Measurements from ENCODE around the gene GRK6.
A peak's percentile ranks its signal among the peaks of the same experiment; 100 is the strongest.

Gene GRK6

DNA sequence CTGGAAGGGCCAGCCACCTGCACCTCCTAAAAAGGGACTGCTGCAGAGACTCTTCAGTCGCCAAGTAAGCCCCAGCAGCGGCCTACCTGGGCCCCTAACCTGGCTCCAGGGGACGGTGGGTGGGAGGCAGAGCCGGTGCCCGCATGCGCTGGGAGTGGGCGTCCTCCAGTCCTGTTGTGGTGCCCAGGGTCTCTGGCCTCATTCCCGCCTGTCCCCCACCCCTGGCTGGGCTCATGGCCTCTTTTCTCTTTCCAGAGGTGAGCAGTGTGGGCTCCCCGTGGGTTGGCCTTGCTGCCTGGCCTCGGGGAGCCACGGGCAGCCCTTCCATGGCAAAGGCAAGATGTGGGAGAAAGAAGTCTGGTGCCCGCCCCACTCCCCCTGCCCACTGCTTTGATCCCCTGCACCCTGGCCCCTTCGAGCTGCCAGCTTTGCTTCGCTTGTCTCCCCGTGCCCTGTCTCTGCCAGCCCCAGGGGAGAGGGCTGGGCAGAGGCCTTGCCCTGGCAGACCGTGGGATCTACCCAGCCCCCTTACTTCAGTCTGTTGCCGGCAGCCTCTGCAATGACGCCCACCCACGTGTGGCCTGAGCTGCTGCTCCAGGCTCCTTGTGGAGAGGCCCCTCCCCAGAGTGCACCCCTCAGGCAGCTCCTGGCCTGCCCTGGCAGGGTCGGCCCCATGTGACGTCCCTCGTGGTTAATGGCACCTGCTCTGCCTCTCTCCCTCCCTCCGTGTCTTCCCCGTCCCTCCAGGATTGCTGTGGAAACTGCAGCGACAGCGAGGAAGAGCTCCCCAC, 14.7 kb downstream of the GRK6 start:
- DNase-seq, result no peak

DNA sequence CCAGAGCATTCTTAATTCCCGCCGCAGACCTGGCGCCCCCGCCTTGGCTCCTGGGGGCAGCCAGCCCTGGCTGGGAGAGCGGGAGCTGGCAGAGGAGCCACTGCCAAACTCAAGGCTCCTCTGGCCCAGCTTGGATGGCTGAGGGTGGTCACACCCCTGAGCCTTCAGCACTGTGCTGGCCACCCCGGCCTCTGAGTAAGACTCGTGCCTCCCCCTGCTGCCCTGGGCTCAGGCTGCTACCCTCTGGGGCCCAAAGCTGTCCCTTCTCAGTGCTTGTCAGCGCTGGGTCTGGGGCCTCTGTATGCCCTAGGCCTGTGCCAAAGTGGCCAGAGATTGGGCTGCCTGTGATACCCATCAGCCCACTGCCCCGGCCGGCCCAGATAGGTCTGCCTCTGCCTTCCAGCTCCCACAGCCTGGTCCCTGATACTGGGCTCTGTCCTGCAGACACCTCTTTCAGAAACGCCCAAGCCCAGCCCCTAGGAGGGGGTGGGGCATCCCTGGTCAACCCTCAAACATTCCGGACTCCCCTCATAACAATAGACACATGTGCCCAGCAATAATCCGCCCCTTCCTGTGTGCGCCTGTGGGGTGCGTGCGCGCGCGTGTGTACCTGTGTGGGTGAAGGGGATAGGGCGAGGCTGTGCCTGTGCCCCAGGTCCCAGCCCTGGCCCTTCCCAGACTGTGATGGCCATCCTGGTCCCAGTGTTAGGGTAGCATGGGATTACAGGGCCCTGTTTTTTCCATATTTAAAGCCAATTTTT, 15.8 kb downstream of the GRK6 start:
- DNase-seq, result no peak

DNA sequence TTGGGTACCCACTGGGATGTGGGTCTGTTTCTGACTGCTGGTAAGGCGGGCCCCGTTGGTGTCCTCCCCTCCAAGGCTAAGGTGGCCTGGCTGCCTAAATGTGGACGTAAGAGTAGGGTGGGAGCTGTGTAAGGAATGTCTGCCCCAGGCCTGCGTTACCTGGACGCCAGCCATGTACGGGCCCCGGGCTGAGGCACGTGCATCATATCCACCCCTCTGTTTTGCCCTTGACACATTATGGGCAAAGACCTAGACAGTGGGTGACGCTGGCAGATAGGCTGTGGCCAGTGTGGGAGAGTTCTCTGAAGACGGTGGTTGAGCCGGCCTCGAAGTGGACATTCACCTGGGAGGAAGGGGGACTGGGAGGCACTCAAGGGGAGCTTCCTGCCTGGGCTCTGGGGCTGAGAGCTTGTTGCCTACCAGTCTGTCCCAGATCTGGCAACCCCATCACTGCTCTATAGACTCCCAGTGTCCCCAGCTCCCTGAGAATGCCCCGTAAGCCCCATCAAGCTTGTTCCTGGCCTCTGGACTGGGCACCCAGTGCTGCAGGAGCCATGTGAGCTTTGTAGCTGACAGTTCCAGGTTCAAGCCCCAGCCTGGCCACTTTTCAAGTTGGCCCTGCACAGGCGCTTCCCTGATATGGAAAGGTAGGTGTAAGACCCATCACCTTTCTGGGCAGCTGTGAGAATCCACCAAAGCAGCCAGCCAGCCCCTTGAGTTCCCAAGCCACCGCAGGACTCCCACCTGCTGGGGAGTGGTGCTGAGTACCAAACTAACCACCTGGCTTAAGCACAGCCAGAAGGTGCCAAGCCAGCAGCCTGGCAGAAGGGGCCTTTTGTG, 16.9 kb downstream of the GRK6 start:
- DNase-seq, result no peak

DNA sequence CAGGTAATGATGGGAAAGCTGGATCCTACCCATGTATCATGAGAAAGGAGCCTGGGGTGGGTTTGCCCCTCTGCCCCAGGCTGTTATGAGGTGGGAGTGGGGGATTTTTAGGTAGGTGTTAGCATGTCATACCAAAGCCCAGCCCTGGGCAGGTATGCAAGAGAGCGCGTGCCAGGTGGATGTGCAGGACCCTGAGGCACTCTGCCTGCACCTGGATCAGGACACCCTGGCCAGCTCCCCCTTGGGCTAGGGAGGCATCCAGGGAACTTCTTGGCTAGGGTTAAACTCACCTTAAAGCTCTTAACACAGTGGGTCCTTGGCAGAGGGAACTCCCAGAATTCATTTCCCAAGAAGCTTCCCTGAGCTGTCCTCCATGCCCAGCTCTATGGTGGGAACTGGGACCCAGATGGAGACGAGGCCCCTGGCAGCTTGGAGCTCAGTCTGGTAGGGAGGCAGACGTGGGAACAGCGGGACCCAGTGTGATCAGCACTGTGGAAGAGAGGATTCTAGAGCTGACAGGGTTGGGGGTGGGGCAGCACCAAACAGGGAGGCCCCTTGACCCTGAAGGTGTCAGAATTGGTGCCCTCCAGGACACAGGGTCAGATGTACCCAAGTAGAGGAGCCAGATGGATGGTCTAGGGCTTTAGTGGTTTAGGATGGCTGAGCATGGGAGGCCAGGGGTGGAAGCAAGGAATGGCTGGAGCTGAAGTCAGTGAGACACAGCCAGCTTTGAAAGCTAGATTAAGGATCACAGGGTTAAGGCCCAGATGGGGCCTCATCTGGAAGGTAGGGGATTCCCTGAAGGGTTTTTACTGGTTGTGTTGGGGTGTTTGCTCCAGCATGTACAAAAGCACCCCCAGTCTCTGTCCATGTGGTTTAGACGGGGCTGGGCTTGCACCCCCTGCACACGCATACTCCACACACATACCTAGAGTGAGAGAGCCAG, 17.9 kb downstream of the GRK6 start:
- DNase-seq, result no peak

DNA sequence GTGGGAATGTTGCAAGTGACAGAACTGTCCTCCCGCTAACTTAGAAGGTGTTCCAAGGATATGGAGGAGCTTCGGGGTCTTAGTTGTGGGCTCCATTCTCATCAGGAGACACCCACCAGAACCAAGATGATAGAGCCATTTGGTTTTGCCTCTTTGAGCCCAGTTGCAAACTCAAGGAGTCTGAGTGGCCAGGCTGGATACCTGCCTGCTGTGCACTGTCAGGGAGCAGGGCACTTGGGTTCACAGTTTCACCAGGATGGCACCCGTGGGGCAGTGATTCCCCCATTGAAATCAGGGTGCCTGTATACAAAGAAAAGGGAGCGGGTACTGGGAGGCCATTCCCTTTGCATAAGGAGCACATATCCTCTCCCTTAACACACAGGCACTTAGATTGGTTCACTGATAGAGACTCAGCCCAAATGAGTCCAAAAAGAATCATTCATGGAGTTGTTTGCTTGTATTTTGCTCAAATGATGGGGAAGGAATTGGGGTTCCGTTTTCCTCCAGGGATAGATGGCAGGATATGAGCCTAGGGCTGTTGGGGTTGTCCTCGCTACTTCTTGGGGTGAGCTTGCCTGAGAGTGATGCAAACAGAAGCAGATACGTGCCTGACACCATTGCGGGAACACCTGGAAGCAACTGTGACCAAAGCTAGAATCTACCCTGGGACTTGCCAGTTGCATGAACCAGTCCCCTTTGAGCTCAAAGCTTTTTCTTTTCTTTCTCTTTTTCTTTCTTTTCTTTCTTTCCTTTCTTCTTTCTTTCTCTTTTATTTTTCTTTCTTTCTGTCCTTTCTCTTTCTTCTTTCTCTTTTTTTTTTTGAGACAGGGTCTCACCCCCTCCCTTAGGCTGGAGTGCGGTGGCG, 18.8 kb downstream of the GRK6 start:
- DNase-seq, result no peak

DNA sequence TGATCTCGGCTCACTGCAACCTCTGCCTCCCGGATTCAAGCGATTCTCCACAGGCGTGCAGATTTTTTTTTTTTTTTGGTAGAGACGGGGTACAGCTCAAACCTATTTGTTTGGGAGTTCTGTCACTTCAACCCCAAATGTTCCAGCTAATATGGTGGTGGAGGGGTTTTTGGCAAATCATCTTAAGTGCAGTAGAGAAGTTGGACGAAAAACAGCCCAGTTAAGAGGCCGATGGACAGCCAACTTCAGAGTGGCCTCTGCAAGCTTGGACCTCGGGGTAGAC, 19.4 kb downstream of the GRK6 start:
- DNase-seq, result no peak

DNA sequence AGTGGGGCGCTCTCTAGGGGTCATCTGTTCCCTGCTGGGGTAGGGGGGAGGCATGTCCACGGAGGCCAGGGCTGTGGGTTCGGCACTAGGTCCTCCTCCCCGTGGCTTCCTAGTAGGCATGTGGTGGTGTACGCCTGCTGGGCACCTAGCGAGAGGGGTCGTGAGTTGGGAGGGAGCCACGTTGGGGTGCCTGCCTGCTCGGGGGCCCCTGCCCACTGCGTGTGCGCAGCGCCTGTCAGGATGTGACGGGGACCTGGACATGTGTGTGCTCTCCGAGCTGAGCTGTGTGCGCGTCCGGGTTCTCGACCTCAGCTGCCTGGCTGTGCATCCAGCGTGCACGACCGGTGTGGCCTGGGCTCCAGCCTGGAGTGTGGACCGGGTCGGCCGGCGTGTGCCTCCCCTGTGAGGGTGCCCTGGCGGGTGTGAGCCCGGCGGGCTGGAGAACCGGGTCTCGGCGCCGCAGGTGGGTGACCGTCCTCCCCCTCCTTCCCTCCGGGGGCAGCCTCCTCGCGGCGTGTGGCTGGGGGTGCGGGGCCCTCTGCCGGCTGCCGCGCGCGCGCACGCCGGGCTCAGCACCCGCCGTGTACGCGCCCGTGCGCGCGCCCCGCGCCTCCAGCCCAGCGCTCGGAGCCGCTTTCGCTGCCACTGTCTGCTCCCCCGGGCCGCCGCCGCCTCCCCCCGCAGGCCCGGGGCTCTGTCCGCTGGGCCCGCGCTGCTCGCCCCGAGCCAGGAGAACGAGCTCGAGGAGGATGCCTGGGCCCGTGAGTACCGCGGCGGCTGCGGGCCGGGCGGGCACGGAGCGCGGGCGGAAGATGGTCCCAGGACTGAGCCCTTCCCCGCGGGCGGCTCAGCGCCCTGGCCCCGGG, 20.0 kb downstream of the GRK6 start, which contains the start of gene PRR7:
TSS of gene PRR7 (plus strand) at position 615 of the 866 bp plus-strand sequence. CDS start 8,254 bp downstream, outside the sequence.
- DNase-seq, result peak; percentile 53

DNA sequence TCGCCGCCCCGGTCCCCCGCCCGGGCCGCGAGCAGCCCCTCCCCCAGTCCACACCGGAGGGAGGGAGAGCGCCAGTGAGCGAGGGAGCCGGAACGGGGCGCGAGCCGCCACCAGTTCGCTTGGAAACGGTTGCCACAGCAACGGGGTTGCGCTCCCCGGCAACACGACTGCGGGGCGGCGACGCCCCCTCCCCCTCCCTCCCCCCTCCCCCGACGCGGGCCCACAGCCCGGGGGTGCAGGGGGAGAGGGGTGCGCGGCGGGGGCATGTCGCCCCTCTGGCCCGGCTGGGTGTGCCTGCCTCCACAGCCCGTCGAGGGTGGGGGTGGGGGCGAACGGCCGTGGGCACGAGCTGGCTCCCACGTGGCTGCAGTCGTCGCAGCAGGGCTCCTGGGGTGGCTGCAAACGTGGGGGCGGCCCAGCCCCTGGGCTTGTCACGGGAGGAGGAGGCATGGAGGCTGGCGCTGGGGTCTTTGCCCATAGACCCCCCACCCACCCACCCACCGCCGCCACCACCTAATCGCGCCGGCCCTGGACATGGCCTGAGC, 20.7 kb downstream of the GRK6 start:
- peak; percentile 52 for DNase-seq

DNA sequence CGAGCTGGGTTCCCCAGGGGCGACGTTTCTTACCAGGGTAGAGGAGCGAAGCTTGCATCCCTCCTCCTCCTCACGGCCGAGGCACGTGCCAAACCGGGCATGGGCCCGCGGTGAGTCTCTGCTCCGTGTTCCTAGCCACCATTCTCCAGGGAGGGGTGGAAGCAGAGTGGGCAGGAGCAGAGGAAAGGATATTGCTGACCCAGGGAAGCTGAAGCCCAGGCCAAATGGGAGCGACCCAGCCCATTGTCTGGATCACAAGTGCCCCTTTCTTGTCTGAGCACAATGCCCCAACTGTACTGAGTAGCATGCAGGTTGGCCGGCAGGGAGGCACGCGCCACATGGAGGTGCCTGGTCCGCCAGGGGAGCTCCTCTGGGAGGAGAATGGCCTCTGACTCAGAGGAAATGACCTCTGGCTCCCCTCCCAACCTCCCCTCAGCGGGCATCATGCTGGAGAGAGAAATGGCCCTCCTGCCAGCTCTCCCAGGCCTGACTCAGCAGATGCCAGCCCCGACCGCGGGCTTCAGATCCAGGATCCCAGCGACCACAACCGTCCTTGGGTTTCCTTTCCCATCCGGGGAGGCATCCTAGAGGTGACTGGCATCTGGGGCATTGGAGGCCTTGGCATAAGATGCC, 21.3 kb downstream of the GRK6 start:
- DNase-seq, result peak; percentile 97

DNA sequence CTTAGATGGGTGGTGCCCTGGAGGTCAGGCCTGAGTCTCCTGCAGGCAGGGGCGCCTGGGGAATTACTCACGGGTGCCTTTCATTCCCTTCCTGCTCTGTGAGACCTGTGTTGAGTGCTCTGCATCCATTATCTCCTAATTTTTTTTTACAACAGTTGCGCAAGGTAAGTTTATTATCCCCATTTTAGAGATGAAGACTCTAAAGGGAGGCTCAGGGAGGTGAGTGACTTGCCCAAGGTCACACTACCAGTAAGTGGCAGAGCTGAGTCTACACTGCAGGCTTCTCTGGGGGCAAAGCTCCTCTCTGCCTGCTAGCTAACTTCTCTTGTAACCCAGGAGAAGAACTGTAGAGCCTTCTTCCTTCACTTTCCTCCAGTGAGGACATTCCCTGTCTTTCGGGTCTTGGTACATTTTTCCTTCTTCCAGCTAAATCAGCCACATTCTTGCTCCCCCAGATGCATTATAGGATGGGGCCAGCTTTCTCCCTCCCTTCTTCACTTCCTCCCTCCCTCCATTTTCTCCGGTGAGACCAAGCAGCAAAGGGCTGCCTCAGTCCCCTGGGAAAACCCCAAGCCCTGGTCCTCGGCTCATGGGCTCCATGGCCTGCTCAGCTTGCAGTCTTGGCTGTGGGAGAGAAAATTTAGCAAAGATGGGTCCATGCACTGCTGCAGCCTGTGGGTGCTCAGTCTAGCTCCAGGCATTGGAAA, 21.9 kb downstream of the GRK6 start:
- no peak for DNase-seq

DNA sequence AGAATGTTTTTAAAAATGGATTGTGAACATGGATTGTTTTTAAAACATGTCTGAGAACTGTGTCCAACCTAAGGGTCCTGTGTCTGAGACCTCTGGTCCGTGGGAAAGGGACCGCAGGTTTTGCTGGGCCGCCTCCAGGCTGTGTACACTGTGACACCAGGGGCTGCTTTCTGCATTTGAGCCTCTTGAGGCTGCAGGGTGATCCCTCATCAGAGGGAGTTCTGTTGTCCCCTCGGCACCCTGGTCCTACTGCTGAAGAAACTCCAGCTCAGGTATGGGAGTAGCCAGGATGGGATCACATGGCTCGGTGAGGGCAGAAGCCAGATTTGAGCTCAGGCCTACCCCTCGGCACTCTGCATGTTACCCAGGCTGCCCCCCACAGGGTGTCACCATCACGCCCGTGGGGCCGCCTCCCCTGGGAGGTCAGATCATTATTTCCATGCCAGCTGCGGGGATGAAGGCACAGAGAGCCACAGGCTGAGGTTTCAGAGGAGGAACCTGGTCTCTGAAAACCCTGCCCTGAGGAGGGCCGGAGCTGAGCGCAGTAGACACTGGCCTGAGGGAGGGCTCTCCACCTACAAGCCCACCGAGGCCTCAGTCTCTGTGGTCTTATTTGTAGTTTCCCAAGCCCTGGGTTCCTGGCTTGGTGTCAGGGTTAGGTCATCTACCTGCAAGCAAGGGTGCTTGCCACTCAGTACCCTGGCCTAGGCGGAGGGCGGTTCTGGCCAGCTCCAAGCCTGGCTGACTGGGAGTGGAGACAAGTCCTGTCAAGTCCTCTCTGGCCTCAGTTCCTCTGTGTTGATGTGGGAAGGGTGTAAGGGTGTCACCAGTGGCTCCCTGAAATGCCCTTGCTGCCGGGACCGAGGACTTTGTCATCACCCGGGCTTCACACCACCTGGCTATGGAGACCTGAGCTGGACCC, 22.9 kb downstream of the GRK6 start:
- no peak for DNase-seq

DNA sequence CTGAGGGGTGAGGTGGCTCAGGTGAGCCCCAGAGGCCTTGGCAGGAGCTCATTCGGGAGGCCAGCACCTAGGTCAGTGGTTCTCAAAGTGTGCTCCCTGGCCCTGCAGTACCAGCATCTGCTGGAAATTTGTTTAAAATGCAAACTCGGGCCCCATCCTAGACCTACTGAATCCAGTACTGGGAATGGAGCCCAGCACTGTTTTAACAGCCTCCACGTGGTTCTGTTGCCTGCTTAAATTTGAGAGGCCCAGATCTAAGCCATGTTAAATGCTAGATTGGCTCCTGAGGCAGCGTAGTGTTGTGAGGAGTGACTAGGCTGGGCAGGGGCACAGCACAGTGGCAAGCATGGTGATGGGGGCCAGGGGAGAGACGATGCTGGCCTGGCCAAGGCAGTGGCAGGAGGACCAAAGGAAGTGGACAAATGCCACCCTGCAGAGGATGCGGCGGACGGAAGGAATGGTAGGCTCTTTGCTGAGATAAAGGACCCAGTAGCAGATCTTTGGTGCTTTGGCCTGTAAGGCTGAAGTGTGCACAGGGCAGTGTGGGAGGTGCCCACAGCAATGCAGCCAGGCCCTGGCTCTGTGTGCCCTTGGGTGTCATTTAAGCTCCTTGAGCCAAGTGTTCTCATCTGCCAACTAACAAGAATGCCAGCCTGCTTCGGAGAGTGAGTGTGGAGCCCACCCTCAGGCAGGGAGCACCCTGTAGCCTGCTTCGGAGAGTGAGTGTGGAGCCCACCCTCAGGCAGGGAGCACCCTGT, 24.4 kb downstream of the GRK6 start:
- DNase-seq, result no peak

DNA sequence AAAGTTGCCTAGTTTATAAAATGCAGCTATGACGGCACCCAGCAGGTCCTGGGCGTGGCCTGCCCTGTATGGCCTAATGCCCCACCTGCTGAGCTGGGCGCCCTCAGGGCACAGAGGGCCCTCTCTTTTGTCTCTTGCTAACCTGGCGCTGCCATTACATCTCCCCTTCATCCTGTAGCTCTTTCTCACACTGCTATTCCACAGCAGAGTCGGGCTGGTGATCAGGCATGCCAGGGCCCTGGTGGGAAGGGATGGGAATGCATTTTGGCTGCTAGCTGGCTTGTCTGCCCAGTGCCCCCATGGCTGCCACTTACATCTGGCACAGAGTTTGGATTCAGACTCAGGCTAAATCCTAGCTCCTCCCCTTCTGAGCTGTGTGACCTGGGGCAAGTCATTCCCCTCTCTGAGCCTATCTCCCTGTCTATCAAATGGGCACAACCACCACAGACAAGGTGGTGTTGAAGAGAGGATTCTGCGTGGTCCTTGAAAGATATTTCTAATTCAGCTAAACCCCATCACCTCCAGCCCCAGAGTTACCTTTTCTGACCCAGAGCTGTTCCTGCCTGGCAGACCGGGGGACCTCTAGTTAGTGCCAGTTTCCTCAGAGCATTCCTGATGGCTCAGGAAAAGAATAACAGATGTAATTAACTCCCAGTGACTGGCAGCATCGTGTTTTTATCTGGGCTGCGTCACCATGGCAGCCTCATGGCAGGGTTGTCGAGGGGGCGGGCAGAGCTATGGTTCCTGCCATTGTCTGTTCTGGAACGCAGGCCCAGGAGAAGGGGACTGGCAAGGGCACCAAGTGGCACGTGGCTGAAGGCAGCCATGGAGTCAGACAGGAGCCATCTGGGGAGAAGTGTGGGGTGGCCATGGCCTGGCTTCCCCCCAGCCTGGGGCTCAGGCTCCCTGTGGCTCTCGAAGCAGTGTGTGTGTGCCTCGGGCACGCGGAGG, 26.5 kb downstream of the GRK6 start:
- no peak for DNase-seq

DNA sequence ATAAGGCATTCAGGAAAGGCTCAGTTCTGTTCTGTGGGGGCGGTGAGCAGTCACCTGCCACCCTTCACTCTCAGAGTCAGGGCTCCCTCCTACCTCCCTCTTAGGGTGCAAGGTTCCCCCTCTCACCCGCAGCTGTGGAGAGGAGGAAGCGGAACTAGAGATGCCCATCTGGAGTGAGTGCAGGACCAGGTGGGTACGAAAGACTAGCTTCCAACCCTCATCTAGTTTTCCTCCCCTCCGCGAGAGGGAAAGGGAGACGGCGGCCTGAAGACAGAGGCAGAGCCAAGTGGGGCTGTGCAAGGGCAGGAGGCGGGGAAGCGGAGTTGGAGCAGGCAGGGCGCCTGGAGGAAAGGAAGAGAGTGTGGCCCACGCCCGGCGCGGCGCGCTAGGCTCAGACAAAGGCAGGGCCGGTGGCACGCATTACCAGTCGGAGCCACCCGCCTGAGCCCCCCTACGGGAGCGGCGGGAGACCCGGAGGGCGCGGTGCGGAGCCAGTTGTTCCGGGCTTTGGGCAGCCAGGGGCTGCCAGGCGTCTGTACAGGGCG, 27.4 kb downstream of the GRK6 start:
- DNase-seq, result no peak

DNA sequence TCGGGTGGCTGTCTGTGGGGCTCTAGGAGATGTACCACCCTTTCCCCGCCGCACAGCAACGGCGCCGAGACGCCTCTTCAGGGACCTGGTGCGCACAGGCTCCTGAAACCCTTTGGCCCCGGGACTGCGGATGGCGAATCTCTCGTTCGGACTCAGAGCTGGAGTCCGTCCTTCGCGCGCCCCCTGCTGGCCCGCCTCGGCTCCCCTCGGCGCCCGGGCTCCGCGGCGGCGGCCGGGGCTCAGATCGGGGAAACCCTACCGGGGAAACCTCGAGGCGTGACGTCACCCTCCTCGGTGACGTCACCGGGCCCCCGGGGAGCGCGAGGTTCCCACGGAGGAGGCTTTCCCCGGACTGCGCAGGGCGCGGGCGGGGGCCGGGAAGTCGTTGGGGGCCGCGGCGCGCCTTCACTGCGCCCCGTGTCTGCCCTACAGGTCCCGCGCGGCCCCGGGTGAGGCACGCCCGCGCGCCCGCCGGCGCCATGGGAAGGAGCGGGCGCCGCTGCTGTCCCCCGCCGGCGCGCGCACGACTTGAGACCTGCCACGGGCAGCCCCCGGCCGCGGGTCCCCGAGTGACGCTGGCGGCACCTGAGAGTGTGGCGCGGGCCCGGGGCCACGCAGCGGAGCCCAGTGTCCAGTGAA, 28.0 kb downstream of the GRK6 start:
- DNase-seq, result peak; percentile 82

All from NCI-H226 (cell line).